Esophagus squamous epithelium (tissue), 5 donors: ENCODE data around the gene PTPRN2. TPM values are rescaled to one million over a fixed set of nuclear protein-coding genes. Genes with fewer than 3 reads are reported as not detected.

ENCODE experiments used
- DNase-seq: peaks from one replicate; lab custom pipeline; 2025; lab: John Stamatoyannopoulos, UW
- H3K27ac ChIP-seq, 4 donors: fragments of 200-600 bp; sonication (generic); one replicate each; pipeline ENCODE4 v1.5.1; 2016 to 2019; ENCODE audit warnings: mild to moderate bottlenecking in 1 of 4
- H3K27me3 ChIP-seq, 4 donors: fragments of 200-600 bp; sonication (generic); 1 replicate in 3 of 4; 2 replicates in 1 of 4; pipeline versions ENCODE4 v1.5.1 to v1.6.0; 2017 to 2021; ENCODE audit warnings: antibody characterized with exemption in 1 of 4
- H3K36me3 ChIP-seq, 3 donors: fragments of 200-600 bp; sonication (generic); one replicate each; pipeline ENCODE4 v1.5.1; 2016 to 2019
- H3K4me1 ChIP-seq, 3 donors: fragments of 200-600 bp; sonication (generic); one replicate each; pipeline ENCODE4 v1.5.1; 2017 to 2019
- H3K4me3 ChIP-seq, 4 donors: fragments of 200-600 bp; sonication (generic); 1 replicate in 3 of 4; 2 replicates in 1 of 4; pipeline ENCODE4 v1.5.1; 2016 to 2019; ENCODE audit warnings: mild to moderate bottlenecking in 2 of 4, moderate library complexity in 1 of 4
- H3K9me3 ChIP-seq, 3 donors: fragments of 200-600 bp; sonication (generic); one replicate each; pipeline ENCODE4 v1.5.1; 2016 to 2019
- CTCF ChIP-seq, 6 experiments: fragments of 450-650 bp in 4 of 6; fragments of 200-600 bp in 2 of 6; sonication (generic) in 2 of 6; IDR thresholded peaks; one replicate each; pipeline ENCODE4 v1.5.1; 2016 to 2019; ENCODE audit warnings: antibody characterized with exemption in 6 of 6, mild to moderate bottlenecking in 4 of 6, moderate library complexity in 4 of 6
- POLR2A ChIP-seq, 4 donors: fragments of 450-650 bp; IDR thresholded peaks; one replicate each; pipeline ENCODE4 v1.6.1; 2017; ENCODE audit warnings: antibody characterized with exemption in 4 of 4, mild to moderate bottlenecking in 4 of 4, moderate library complexity in 3 of 4
- WGBS, 2 donors: methylation state at CpG; one replicate each; pipeline ENCODE4 v1.1.5; 2018; 5-methylcytosine and 5-hydroxymethylcytosine counted together
- intact Hi-C: fragments of 100-400 bp; cut with DNase I; formaldehyde crosslinking; loops from one replicate; pipeline ENCODE4 v1.15.0; 2022
- total RNA-seq, 4 donors: library from RNA; depleted of rRNA; stranded (reverse); fragments of >200 nt; gene quantifications; one replicate each; pipeline ENCODE4 v1.1.0, GENCODE V29; 2016
- donor health status: DM: yes; HTN: yes; CAD: no.

PTPRN2 gene
- total RNA-seq, 4 donors from 2014 or later = 0.38 to 2.7 (median 1.0) TPM

GRCh38 chr7:157809154-157809862, 778.3 kb downstream of the PTPRN2 start:
- no peak for DNase-seq
- no peaks in the 10 kb centered on the region for H3K9me3 ChIP-seq
- no peaks in the 10 kb centered on the region for H3K4me1 ChIP-seq
- no peaks in the 10 kb centered on the region for H3K27me3 ChIP-seq
- WGBS, 2 donors = 86 to 96% methylated on average over 9 to 11 of the region's 35 CpGs
- TF ChIP-seq CTCF (IDR thresholded peaks at IDR 0.05) (no peak), POLR2A (IDR thresholded peaks at IDR 0.05) (no peak)
- no peak overlapping the region for H3K27ac ChIP-seq
- intact Hi-C loops = no loop called here
- no peaks in the 10 kb centered on the region for H3K36me3 ChIP-seq
- no peak overlapping the region for H3K4me3 ChIP-seq

- H3K27me3 ChIP-seq = no peaks in the 10 kb centered on the region
- TF ChIP-seq CTCF (IDR thresholded peaks at IDR 0.05) = no peak
- TF ChIP-seq POLR2A (IDR thresholded peaks at IDR 0.05) = no peak
- WGBS, 2 donors = 95 to 97% methylated on average over 8 of the region's 9 CpGs
- no peak overlapping the region for H3K4me3 ChIP-seq
- H3K9me3 ChIP-seq = no peaks in the 10 kb centered on the region
- no peaks in the 10 kb centered on the region for H3K36me3 ChIP-seq
- no peak for DNase-seq
- no peak overlapping the region for H3K27ac ChIP-seq
- intact Hi-C loops = no loop called here
- H3K4me1 ChIP-seq = no peaks in the 10 kb centered on the region
These were observed 779.6 kb downstream of the PTPRN2 start for GRCh38 chr7:157808042-157808441.

- intact Hi-C loops = no loop called here
- no peak for TF ChIP-seq CTCF (IDR thresholded peaks at IDR 0.05)
- TF ChIP-seq POLR2A (IDR thresholded peaks at IDR 0.05) = no peak
- no peaks in the 10 kb centered on the region for H3K9me3 ChIP-seq
- H3K27ac ChIP-seq = no peak overlapping the region
- DNase-seq = no peak
- no peaks in the 10 kb centered on the region for H3K27me3 ChIP-seq
- WGBS, 2 donors = 40% methylated on average over 1 of the region's 4 CpGs; no CpG with 5 or more reads in 1 of the 2 donors
- no peak overlapping the region for H3K4me3 ChIP-seq
- no peaks in the 10 kb centered on the region for H3K36me3 ChIP-seq
- H3K4me1 ChIP-seq = no peaks in the 10 kb centered on the region
These were observed 780.1 kb downstream of the PTPRN2 start for GRCh38 chr7:157807510-157807909.

GRCh38 chr7:157806711-157807110, 780.9 kb downstream of the PTPRN2 start:
- H3K9me3 ChIP-seq = no peaks in the 10 kb centered on the region
- no peaks in the 10 kb centered on the region for H3K4me1 ChIP-seq
- no peak overlapping the region for H3K27ac ChIP-seq
- intact Hi-C loops = no loop called here
- TF ChIP-seq CTCF (IDR thresholded peaks at IDR 0.05) (no peak), POLR2A (IDR thresholded peaks at IDR 0.05) (no peak)
- DNase-seq = no peak
- no peak overlapping the region for H3K4me3 ChIP-seq
- no peaks in the 10 kb centered on the region for H3K36me3 ChIP-seq
- no peaks in the 10 kb centered on the region for H3K27me3 ChIP-seq
- WGBS, 2 donors = 65 to 100% methylated on average over 2 to 3 of the region's 4 CpGs

GRCh38 chr7:157805713-157806112, 781.9 kb downstream of the PTPRN2 start:
- no peaks in the 10 kb centered on the region for H3K9me3 ChIP-seq

More at GRCh38 chr7:157805713-157806112, 781.9 kb downstream of the PTPRN2 start:
- DNase-seq = no peak
- intact Hi-C loops = no loop called here
- TF ChIP-seq POLR2A (IDR thresholded peaks at IDR 0.05) (no peak), CTCF (IDR thresholded peaks at IDR 0.05) (no peak)
- Histone ChIP-seq H3K4me3 (no peak overlapping the region), H3K27me3 (no peaks in the 10 kb centered on the region), H3K36me3 (no peaks in the 10 kb centered on the region), H3K4me1 (no peaks in the 10 kb centered on the region), H3K27ac (no peak overlapping the region)
- WGBS, 2 donors = 64 to 69% methylated on average over 3 to 6 of the region's 6 CpGs
